Stimulated activated memory B cell treated with anti-CD40 and anti-IgM and Interleukin-4, amounts not matched to agents 10 μg/mL and 1 μg/mL and 100 μg/mL, for 72 hours (primary cell): ENCODE results near the gene NKIRAS1.
"Not testable (repeated sequence)": the region's sequence is repeated elsewhere in the genome, so short reads cannot be mapped to it uniquely, and the experiment has no call there.

Experiments
- ATAC-seq: fragments of 150-1000 bp; cut with Tn5 transposase; 2 replicates; pipeline ENCODE4 v1.10.0; 2021
- H3K27ac Mint-ChIP-seq: one replicate; pipeline ENCODE4 v1.8.0; 2022; ENCODE audit warnings: mild to moderate bottlenecking, mixed read lengths
- H3K27me3 Mint-ChIP-seq: one replicate; pipeline ENCODE4 v1.8.0; 2022; ENCODE audit warnings: mixed read lengths
- H3K36me3 Mint-ChIP-seq: one replicate; pipeline ENCODE4 v1.8.0; 2022; ENCODE audit warnings: mixed read lengths
- H3K4me1 Mint-ChIP-seq: one replicate; pipeline ENCODE4 v1.8.0; 2022; ENCODE audit warnings: mixed read lengths
- H3K4me3 Mint-ChIP-seq: one replicate; pipeline ENCODE4 v1.8.0; 2022; ENCODE audit warnings: mild to moderate bottlenecking, moderate library complexity, mixed read lengths
- H3K9me3 Mint-ChIP-seq: one replicate; pipeline ENCODE4 v1.8.0; 2022; ENCODE audit warnings: mixed read lengths

The NKIRAS1 gene

GRCh38 chr3:23874359-23875112, 42.3 kb downstream of the NKIRAS1 start:
- no peaks in the 10 kb centered on the region for H3K27me3 Mint-ChIP-seq
- peaks cover 46% of the 10 kb centered on the region for H3K4me1 Mint-ChIP-seq
- no peaks in the 10 kb centered on the region for H3K9me3 Mint-ChIP-seq
- no peak overlapping the region for H3K4me3 Mint-ChIP-seq
- no peak for ATAC-seq
- peaks cover 5% of the 10 kb centered on the region for H3K36me3 Mint-ChIP-seq
- H3K27ac Mint-ChIP-seq, result peak overlapping the region; percentile 15

DNA sequence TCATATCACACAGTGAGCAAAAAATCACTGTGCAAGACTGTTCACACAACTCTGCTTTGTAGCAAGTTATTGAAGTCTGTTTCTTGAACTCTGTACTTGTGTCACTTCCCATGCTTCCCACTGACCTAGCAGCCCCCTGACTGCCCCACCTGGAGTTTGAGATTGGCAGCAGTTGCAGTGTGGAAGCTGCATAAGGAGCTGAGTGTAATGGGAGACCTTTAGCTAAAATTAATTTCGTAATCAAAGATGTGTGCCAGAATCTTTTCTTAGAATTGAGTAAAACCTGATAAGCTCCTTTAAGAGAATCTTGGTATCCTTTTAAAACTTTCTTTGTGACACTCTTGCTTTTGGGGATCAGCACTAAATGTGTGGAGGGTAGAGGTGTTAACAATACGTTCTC, 42.8 kb downstream of the NKIRAS1 start:
- Mint-ChIP-seq H3K27me3 (no peaks in the 10 kb centered on the region), H3K4me3 (no peak overlapping the region), H3K9me3 (no peaks in the 10 kb centered on the region), H3K36me3 (peaks cover 5% of the 10 kb centered on the region), H3K4me1 (peaks cover 46% of the 10 kb centered on the region), H3K27ac (peak overlapping the region; percentile 15)
- no peak for ATAC-seq

- H3K27ac Mint-ChIP-seq, result no peak overlapping the region
- H3K9me3 Mint-ChIP-seq, result no peaks in the 10 kb centered on the region
- no peaks in the 10 kb centered on the region for H3K36me3 Mint-ChIP-seq
- peaks cover 42% of the 10 kb centered on the region for H3K4me1 Mint-ChIP-seq
- H3K27me3 Mint-ChIP-seq, result no peaks in the 10 kb centered on the region
- H3K4me3 Mint-ChIP-seq, result no peak overlapping the region
- ATAC-seq, result no peak
Measured at GRCh38 chr3:23872330-23872729, 44.5 kb downstream of the NKIRAS1 start.

- not testable (repeated sequence) for H3K27me3 Mint-ChIP-seq, H3K4me3 Mint-ChIP-seq, H3K27ac Mint-ChIP-seq, H3K36me3 Mint-ChIP-seq, H3K9me3 Mint-ChIP-seq, ATAC-seq
- peaks cover 42% of the 10 kb centered on the region for H3K4me1 Mint-ChIP-seq
Measured at GRCh38 chr3:23871361-23871760, 45.4 kb downstream of the NKIRAS1 start.

DNA sequence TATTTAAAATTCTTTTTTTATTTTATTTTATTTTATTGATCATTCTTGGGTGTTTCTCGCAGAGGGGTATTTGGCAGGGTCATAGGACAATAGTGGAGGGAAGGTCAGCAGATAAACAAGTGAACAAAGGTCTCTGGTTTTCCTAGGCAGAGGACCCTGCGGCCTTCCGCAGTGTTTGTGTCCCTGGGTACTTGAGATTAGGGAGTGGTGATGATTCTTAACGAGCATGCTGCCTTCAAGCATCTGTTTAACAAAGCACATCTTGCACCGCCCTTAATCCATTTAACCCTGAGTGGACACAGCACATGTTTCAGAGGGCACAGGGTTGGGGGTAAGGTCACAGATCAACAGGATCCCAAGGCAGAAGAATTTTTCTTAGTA, 46.1 kb downstream of the NKIRAS1 start:
- H3K36me3 Mint-ChIP-seq, H3K27me3 Mint-ChIP-seq: not testable (repeated sequence)

DNA sequence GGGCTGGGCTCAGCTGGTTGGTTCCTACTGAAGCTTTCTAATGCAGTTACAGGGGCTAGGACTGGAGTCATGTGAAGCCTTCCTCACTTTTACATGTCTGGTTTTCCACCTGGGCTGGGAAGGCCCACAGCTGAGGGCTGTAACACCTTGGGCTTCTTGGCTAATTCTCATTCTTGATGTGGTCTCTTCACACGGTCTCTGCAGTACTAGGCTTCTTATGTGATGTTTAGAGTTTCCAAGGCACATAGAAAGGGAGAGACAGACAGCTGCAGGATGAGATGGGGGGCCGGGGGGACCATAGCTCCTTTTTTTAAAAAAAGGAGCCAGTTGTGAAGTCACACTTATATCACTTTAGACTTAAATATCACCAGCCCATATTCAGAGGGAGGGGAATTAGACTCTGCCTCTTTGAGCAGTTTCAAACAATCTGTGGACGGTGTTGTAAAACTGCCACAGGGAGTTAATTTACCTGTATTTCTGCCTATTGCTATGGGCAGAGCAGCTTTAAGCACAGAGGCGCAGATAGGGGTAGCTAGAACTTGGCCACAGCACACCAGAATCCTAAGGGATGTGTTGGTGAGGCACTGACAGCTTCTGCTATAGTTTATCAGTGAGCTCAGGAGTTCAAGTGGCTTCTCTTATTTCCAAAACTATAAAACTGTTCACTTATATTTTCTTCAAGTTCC, 46.7 kb downstream of the NKIRAS1 start:
- no peak for ATAC-seq
- Mint-ChIP-seq H3K27me3 (no peaks in the 10 kb centered on the region), H3K4me1 (peaks cover 42% of the 10 kb centered on the region)

More for the DNA sequence above, 46.1 kb downstream of the NKIRAS1 start:
- not testable (repeated sequence) for ATAC-seq, H3K9me3 Mint-ChIP-seq, H3K4me3 Mint-ChIP-seq, H3K27ac Mint-ChIP-seq
- H3K4me1 Mint-ChIP-seq, result peaks cover 42% of the 10 kb centered on the region

DNA sequence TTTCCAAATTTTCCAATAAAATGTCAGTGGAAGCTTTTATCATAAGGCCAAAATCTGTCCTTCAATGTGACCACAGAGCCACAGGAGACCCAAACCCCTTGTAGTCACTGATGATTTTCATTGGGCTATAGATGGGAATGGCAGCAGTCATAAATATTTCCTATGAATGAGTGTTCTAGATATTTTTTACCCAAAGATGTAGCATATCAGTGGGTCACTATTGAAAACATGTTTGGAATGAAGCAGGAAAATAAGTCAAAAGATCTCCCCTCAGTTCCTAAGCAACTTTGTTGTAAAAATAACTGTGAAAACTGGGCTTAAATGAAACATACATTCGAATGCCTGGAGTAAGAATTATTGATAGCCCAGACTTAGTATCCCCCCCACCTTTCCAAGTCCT, 49.0 kb downstream of the NKIRAS1 start:
- peaks cover 17% of the 10 kb centered on the region for H3K36me3 Mint-ChIP-seq
- H3K27ac Mint-ChIP-seq, result peak overlapping the region; percentile 14
- no peaks in the 10 kb centered on the region for H3K9me3 Mint-ChIP-seq
- no peak overlapping the region for H3K4me3 Mint-ChIP-seq
- peaks cover 44% of the 10 kb centered on the region for H3K4me1 Mint-ChIP-seq
- no peak for ATAC-seq
- H3K27me3 Mint-ChIP-seq, result no peaks in the 10 kb centered on the region

More for the DNA sequence above, 46.7 kb downstream of the NKIRAS1 start:
- Mint-ChIP-seq H3K36me3 (no peaks in the 10 kb centered on the region), H3K9me3 (no peaks in the 10 kb centered on the region), H3K27ac (no peak overlapping the region), H3K4me3 (no peak overlapping the region)

GRCh38 chr3:23867400-23867799, 49.4 kb downstream of the NKIRAS1 start:
- no peaks in the 10 kb centered on the region for H3K9me3 Mint-ChIP-seq
- peak overlapping the region; percentile 14 for H3K27ac Mint-ChIP-seq
- H3K36me3 Mint-ChIP-seq, result peaks cover 17% of the 10 kb centered on the region
- ATAC-seq, result no peak
- H3K4me1 Mint-ChIP-seq, result peaks cover 46% of the 10 kb centered on the region
- H3K27me3 Mint-ChIP-seq, result no peaks in the 10 kb centered on the region
- no peak overlapping the region for H3K4me3 Mint-ChIP-seq

GRCh38 chr3:23865595-23866396, 51.0 kb downstream of the NKIRAS1 start:
- peaks cover 51% of the 10 kb centered on the region for H3K4me1 Mint-ChIP-seq
- peaks cover 17% of the 10 kb centered on the region for H3K36me3 Mint-ChIP-seq
- H3K27ac Mint-ChIP-seq, result peak overlapping the region; percentile 8
- no peaks in the 10 kb centered on the region for H3K27me3 Mint-ChIP-seq
- H3K4me3 Mint-ChIP-seq, result no peak overlapping the region
- ATAC-seq, result peak; percentile 45
- H3K9me3 Mint-ChIP-seq, result no peaks in the 10 kb centered on the region

DNA sequence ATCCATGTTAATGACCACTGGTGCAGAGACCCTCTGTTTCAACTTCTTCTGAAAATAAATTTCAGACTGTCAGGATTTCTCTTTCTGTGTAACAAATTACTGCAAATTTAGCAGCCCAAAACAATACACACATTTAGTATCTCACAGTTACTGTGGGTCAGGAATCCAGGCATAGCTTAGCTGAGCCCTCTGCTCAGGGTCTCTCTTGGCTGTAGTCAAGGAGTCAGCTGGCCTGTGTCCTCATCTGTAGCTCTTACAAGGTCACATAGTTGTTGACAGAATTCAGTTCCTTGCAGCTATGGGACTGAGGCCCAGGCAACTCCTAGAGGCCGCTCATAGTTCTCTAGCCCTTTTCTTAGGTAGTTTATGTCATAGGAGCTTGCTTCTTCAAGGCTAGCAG, 51.9 kb downstream of the NKIRAS1 start:
- Mint-ChIP-seq H3K27me3 (no peaks in the 10 kb centered on the region), H3K36me3 (peaks cover 17% of the 10 kb centered on the region), H3K4me3 (no peak overlapping the region), H3K9me3 (no peaks in the 10 kb centered on the region), H3K4me1 (peaks cover 55% of the 10 kb centered on the region), H3K27ac (peak overlapping the region; percentile 7)
- no peak for ATAC-seq

- H3K27me3 Mint-ChIP-seq, result no peaks in the 10 kb centered on the region
- no peak overlapping the region for H3K4me3 Mint-ChIP-seq
- no peak overlapping the region for H3K27ac Mint-ChIP-seq
- H3K36me3 Mint-ChIP-seq, result peaks cover 17% of the 10 kb centered on the region
- H3K4me1 Mint-ChIP-seq, result peaks cover 70% of the 10 kb centered on the region
- no peaks in the 10 kb centered on the region for H3K9me3 Mint-ChIP-seq
- ATAC-seq, result no peak
Measured at GRCh38 chr3:23863060-23863459, 53.7 kb downstream of the NKIRAS1 start.

- Mint-ChIP-seq H3K4me1 (peaks cover 75% of the 10 kb centered on the region), H3K27ac (no peak overlapping the region), H3K27me3 (no peaks in the 10 kb centered on the region), H3K9me3 (no peaks in the 10 kb centered on the region), H3K4me3 (no peak overlapping the region), H3K36me3 (peaks cover 17% of the 10 kb centered on the region)
- ATAC-seq, result no peak
Measured at GRCh38 chr3:23861689-23862088, 55.1 kb downstream of the NKIRAS1 start.

DNA sequence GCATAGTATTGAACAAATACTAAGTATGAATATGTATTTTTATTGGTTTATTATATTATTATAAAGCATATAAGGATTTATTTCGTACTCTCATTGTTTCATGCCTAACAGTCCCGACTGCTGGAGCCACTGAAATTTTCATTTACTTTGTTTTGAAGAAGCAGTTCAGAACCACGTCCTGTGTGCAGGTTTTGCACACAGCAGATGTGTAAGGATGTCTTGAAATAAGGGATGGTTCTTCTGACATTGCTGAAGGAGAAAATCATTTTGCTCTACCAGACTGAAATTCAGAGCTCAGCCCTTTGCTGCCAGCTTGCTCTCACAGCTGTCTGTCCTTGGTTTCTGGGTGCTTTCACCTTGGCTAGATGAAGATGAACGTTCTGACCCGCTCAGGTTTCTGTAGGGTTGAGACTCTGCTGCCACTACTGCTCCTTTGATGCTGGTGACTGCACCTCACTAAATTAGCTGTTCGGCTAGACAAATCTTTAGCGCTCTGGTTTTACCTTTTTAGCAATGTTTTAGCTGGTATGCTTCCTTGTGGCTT, 56.9 kb downstream of the NKIRAS1 start:
- no peak for ATAC-seq
- Mint-ChIP-seq H3K4me3 (no peak overlapping the region), H3K4me1 (peaks cover 65% of the 10 kb centered on the region), H3K9me3 (no peaks in the 10 kb centered on the region), H3K27ac (no peak overlapping the region), H3K36me3 (peaks cover 17% of the 10 kb centered on the region), H3K27me3 (no peaks in the 10 kb centered on the region)

DNA sequence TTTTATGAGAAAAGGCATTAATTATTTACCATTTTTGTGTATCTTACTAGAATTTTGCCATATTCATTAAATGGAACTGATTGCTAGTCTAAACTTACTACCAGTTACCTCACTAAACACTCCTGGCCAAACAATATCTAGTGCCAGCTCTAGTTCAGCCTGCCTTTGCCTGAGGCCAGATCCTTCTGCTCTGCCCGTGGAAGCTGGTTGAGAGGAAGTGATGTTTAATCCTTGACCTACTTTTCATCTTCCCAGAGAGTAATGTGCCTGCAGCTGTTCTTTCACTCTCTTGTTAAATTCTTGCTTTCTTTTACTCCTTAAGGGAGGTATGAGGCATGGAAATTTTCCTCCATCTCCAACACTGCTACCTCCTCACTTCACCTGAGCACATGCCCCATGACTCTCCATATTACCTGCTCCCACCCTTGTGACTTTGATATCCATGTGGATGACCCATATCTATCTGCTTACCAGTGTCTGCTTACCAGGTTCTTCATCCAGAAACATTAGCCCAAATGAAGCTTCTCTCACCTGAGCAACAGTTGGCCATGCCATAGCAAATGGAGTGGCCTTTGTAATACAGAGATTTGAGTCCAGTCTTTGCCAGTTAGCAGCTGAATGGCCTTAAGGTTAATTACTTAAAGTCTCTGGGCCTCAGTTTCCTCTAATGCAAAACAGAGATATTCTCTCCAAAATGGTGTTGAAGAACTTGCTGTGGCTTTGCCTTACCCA, 57.6 kb downstream of the NKIRAS1 start:
- peaks cover 13% of the 10 kb centered on the region for H3K36me3 Mint-ChIP-seq
- no peaks in the 10 kb centered on the region for H3K9me3 Mint-ChIP-seq
- H3K27ac Mint-ChIP-seq, result no peak overlapping the region
- H3K4me3 Mint-ChIP-seq, result no peak overlapping the region
- ATAC-seq, result no peak
- peaks cover 58% of the 10 kb centered on the region for H3K4me1 Mint-ChIP-seq
- H3K27me3 Mint-ChIP-seq, result no peaks in the 10 kb centered on the region

GRCh38 chr3:23856286-23856685, 60.5 kb downstream of the NKIRAS1 start:
- Mint-ChIP-seq H3K27ac (peak overlapping the region; percentile 65), H3K27me3 (no peaks in the 10 kb centered on the region)

More at GRCh38 chr3:23856286-23856685, 60.5 kb downstream of the NKIRAS1 start:
- H3K4me3 Mint-ChIP-seq, result peak overlapping the region; percentile 27
- peaks cover 38% of the 10 kb centered on the region for H3K4me1 Mint-ChIP-seq
- H3K36me3 Mint-ChIP-seq, result peaks cover 12% of the 10 kb centered on the region
- H3K9me3 Mint-ChIP-seq, result peaks cover 3% of the 10 kb centered on the region
- no peak for ATAC-seq
